ENCODE results near the gene FHOD3.

The FHOD3 gene

DNA sequence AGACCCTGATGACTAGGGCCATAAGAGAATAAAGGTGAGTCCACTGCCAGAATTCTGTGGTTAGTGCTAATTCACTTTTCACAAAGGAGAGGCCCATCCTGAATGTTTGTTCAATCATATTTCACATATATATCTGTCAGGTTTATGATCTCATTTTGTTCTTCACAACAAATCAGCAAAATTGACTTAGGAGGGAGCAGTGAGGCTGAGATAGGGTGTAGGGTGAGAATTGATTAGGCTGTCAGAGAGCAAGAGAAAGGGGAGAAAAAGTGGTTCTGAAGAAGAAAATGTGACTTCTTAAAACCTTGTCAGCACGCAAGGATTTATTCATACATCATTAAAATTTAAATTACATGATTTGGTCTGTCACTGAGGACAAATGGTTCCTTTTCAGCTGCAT is 117.7 kb downstream of the FHOD3 start:
- DNase-seq: no peak

GRCh38 chr18:36415625-36416024 is 118.1 kb downstream of the FHOD3 start:
- DNase-seq: no peak

- no peak for DNase-seq
Measured at GRCh38 chr18:36419188-36419899, 121.8 kb downstream of the FHOD3 start.

DNA sequence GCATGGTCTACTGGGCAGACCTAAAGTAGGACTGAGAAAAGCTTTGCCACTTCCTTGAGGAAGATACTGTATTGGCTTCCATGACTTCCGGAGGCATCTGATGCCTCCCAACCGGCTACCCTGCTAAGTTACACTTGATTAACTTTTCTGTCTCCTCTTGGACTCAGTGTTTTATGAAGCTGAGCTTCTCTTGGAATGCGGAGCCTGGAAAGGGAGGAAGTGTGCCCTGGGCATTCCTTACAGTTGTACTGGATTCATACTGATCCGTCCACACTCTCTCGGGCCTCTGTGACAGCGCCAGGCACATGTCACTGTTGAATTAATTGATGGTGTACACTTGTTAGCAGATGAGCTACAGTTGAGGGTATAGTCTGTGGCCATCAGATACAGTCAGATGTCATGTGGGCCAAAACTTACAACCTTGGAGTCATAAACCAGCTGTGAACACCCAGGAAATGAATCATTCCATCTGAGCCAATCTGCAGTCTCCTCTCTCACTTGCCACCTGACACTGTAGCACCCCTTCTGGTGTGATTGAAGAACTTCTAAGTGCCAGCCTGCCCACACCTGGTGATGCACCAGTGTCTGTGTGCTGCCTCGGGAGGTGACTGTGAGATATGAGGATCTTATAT is 122.5 kb downstream of the FHOD3 start:
- DNase-seq: no peak

DNA sequence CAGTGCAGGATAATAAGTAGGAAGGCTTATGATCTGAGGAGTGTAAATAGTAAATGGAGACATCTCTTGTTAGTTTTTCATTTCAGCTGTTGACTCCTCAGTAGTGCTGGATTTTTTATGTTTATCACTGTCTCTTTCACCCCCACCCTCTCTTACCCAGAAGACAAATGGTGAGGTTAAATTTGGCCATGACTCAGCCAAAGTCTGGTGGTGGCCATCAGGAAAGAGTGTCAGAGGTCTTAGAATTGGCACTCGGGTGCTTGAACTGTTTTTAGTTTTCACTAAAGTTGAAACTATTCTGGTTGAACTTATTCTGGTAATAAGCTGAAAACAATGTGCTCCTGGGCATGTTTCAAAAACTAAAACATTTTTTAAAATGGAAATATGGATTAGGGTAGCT is 123.3 kb downstream of the FHOD3 start:
- DNase-seq: no peak

DNA sequence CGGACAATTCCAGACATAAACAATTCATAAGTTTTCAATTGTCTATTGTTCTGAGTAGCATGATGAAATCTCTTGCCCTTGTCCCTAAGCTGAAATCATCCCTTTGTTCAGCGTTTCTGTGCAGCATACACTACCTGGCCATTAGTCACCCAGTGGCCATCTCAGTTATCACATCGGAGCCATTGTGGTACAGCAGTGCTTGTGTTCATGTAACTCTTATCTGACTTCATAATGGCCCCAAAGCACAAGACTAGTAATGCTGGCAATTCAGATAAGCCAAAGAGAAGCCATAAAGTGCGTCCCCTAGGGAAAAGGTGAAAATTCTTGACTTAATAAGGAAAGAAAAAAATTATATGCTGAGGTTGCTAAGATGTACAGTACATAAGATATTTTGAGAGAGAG is 127.2 kb downstream of the FHOD3 start:
- no peak for DNase-seq

DNA sequence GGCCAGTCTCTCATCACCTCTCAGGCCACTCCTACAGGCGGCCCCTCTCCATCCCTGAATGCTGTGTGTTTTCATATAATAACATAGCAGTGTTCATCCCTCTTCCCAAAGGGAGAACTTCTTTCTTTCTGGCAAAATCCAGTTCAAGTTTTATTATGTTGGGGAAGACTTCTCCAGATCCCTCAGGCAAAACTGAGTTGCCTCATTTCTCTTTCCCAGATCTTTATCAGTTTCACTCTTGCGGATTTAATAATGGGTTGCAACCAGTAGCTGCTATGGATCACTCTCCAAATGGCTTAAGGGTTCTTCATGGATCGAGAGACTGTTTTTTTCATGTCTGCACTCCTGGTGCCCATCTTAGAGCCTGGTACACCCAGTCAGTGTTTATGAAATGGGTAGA is 129.9 kb downstream of the FHOD3 start:
- no peak for DNase-seq

GRCh38 chr18:36427831-36428230 is 130.3 kb downstream of the FHOD3 start:
- no peak for DNase-seq

GRCh38 chr18:36428431-36429029 is 131.0 kb downstream of the FHOD3 start:
- no peak for DNase-seq

DNA sequence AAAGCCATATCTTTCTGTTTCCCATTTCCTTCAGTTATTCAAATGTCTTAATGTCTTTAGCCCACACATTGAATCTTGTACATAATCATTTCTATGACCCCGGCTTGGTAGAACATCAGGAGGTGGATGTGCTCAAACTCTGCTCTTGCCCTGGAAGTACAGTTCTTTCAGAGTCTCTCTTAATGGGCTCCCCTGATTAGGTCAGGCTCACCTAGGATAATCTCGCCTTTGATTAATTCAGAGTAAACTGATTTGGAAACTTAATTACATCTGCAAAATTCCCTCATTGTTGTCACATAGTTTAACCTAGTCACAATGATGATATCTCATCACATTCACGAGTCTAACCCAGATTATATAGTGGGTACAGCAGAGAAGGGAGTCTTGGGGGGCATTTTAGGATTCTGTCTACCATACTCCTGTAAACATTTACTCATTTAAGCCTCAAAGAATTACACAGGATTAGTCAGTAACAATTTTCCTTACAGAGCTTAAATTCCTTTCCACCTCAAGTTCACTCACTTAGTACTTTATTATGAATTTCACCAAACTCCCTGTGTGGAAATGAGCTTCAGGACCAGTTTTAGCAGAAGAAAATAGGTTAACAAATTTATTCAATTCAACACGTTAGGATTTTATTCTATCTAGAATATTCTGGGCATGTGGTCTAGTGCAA is 135.5 kb downstream of the FHOD3 start:
- no peak for DNase-seq

DNA sequence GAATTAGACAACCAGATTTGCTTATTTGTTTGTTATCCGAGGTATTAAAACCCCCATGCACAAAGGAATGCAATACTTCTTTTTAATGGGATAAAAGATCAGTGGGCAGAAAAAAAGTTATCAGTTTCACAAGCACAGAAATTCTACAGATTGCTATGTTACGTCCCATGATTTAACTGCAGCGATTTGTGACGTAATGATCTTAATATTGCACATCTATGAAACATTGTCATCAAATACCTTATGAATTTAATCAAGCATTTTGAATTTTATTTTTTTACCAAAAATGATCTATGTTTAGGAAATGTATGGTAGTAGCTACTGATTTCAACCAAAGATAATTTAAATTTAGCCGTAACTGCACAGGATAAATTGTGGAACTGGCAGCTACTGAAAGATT is 138.9 kb downstream of the FHOD3 start:
- DNase-seq: no peak

GRCh38 chr18:36440614-36441013 is 143.1 kb downstream of the FHOD3 start:
- DNase-seq: no peak

GRCh38 chr18:36441426-36442240 is 144.1 kb downstream of the FHOD3 start:
- no peak for DNase-seq

DNA sequence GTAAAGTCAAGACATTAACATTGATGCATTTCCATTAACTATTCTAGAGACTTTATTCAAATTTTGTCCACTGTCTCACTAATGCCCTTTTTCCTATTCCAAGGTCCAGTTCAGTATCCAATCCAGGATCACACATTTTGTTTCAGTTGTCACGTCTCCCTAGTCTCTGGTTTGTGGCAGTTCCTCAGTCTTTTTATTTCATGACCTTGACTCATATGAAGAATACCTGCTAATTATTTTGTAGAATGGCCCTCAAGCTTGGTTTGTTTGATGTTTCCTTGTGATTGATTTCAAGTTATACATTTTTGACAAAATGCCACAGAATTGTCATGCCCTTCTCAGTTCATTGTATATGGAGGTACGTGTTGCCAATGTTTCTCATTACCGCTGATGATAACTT is 145.2 kb downstream of the FHOD3 start:
- DNase-seq: no peak

- no peak for DNase-seq
Measured at GRCh38 chr18:36446059-36446458, 148.5 kb downstream of the FHOD3 start.

- DNase-seq: no peak
Measured at GRCh38 chr18:36448384-36449290, 151.1 kb downstream of the FHOD3 start.

DNA sequence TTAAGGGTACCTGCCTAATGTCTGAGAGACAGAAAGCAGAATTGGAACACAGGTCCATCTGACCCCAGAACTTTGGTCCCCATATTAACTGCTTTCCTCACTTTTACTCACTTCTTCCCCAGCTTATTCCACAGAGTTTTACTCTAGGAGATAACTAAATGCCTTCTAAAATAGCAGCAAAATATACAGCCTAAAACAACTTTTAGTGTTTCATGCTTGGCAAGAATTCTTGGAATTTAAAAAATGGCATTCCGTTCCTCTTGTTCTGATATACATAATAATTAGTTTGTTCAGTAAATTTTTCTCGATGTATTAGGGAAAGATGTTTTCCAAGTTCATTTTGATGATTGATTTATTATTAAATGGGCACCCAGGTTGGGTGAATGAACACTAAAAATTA is 151.9 kb downstream of the FHOD3 start:
- DNase-seq: no peak

GRCh38 chr18:36450264-36450663 is 152.8 kb downstream of the FHOD3 start:
- no peak for DNase-seq

- DNase-seq: no peak
Measured at GRCh38 chr18:36451454-36452251, 154.1 kb downstream of the FHOD3 start.

GRCh38 chr18:36454245-36454644 is 156.7 kb downstream of the FHOD3 start:
- DNase-seq: no peak

- DNase-seq: no peak
Measured at GRCh38 chr18:36454848-36455458, 157.4 kb downstream of the FHOD3 start.
